ENCODE data around the gene RWDD3. TPM values are rescaled to one million over a fixed set of nuclear protein-coding genes. Genes with fewer than 3 reads are reported as not detected.
A peak's percentile ranks its signal among the peaks of the same experiment; 100 is the strongest.

The RWDD3 gene
- 10 to 100 TPM in 3 of 4 donors, 1 to 10 TPM in 1; 4.1 to 36.6 (median 30.8) TPM for total RNA-seq

DNA sequence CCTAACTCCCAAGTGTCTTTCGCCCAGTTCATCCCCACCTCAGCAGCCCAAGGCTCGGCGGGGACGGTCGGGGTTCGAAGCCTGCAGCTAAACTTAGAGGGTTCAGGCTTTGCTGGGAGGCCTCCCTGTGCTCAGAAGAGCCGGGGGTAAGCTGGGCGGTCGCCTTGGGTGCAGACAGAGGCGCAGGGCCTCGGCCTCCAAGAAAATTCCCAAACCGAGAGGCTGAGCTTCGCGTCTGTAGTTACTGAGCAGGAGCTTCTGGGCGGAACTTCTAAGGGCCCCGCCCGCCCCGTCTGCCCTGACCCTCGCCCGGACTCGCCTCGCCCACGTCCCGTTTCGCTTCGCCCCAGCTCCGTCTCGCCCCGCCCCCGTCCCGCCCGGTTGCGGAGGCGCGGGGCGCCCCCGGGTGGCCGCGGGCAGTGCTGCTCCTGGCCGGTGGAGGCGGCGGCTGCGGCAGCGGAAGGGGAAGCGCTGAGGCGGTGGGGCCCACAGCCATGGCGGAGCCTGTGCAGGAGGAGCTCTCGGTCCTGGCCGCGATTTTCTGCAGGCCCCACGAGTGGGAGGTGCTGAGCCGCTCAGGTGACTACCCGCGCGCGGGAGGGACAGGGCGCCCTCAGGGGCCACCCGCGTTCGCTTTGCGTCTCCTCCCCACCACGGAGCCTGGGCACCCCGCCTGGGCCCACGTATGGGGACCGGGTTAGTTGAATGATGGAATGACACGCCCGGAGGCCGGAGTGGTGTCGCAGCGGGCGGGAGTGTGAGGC is at the start of gene RWDD3:
TSS of gene RWDD3 (plus strand) at position 474 of the 764 bp plus-strand sequence. CDS start at position 495, 21 bp downstream.
- Histone ChIP-seq H3K9me3 (no peaks in the 10 kb centered on the region), H3K27me3 (no peaks in the 10 kb centered on the region), H3K36me3 (no peaks in the 10 kb centered on the region), H3K27ac (peak within 1 kb of the TSS; percentile 87 to 88), H3K4me3 (peak within 1 kb of the TSS; percentile 62 to 89), H3K4me1 (peaks cover 0 to 8% of the 10 kb centered on the region in 2 donors)
- TF ChIP-seq CTCF (IDR thresholded peaks at IDR 0.05) (peak; percentile 57 to 98 (median 96)), POLR2A (IDR thresholded peaks at IDR 0.05) (peak; percentile 33 to 70)
- intact Hi-C loops (cut with DNase I; ENCODE audit: low total_unique reads) = loop anchor here (5.0 kb wide), 1 partner anchor 117 kb away; the partner anchor contains the start of gene TLCD4
- DNase-seq = peak; percentile 94 to 95

DNA sequence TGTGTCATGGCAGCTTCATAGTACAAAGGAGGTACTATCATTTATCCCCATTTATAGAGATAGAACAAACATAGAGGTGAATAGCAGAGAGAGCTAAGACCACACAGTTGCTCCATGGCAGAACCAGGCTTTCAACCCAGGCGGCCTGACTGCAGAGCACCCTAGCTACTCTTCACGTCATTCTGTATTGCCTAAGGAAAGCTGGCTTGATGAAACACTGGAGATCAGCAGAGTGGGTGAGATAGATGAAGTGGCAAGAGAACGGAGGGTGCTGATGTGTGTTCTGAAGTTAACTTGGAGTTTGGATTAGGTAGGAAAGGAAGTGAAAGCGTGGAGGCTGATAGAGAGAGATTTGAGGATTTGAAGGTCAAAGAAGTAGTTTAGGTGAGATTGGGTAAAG is 47.9 kb upstream of the RWDD3 start:
- H3K4me3 ChIP-seq = no peak overlapping the region
- H3K4me1 ChIP-seq = no peaks in the 10 kb centered on the region
- DNase-seq = no peak
- H3K9me3 ChIP-seq = no peaks in the 10 kb centered on the region
- intact Hi-C loops (cut with DNase I; ENCODE audit: low total_unique reads) = no loop called here
- no peak for TF ChIP-seq CTCF (IDR thresholded peaks at IDR 0.05)
- no peak for TF ChIP-seq POLR2A (IDR thresholded peaks at IDR 0.05)
- H3K27ac ChIP-seq = no peak overlapping the region
- no peaks in the 10 kb centered on the region for H3K27me3 ChIP-seq
- H3K36me3 ChIP-seq = no peaks in the 10 kb centered on the region

- no peaks in the 10 kb centered on the region for H3K36me3 ChIP-seq
- H3K4me1 ChIP-seq = peaks cover 5 to 19% of the 10 kb centered on the region in 2 donors
- no peak for DNase-seq
- intact Hi-C loops (cut with DNase I; ENCODE audit: low total_unique reads) = no loop called here
- H3K4me3 ChIP-seq = no peak overlapping the region
- H3K27ac ChIP-seq = no peak overlapping the region
- no peak for TF ChIP-seq POLR2A (IDR thresholded peaks at IDR 0.05)
- no peak for TF ChIP-seq CTCF (IDR thresholded peaks at IDR 0.05)
- H3K9me3 ChIP-seq = no peaks in the 10 kb centered on the region
- no peaks in the 10 kb centered on the region for H3K27me3 ChIP-seq
These were observed 40.4 kb upstream of the RWDD3 start for GRCh38 chr1:95193591-95193990.

GRCh38 chr1:95195046-95195445 is 39.0 kb upstream of the RWDD3 start:
- H3K9me3 ChIP-seq = no peaks in the 10 kb centered on the region
- H3K27me3 ChIP-seq = no peaks in the 10 kb centered on the region
- H3K27ac ChIP-seq = peak overlapping the region; percentile 60 to 79
- TF ChIP-seq POLR2A (IDR thresholded peaks at IDR 0.05) = no peak
- TF ChIP-seq CTCF (IDR thresholded peaks at IDR 0.05) = no peak
- DNase-seq = no peak
- peaks cover 5 to 19% of the 10 kb centered on the region in 2 donors for H3K4me1 ChIP-seq
- intact Hi-C loops (cut with DNase I; ENCODE audit: low total_unique reads) = no loop called here
- no peak overlapping the region for H3K4me3 ChIP-seq
- no peaks in the 10 kb centered on the region for H3K36me3 ChIP-seq

DNA sequence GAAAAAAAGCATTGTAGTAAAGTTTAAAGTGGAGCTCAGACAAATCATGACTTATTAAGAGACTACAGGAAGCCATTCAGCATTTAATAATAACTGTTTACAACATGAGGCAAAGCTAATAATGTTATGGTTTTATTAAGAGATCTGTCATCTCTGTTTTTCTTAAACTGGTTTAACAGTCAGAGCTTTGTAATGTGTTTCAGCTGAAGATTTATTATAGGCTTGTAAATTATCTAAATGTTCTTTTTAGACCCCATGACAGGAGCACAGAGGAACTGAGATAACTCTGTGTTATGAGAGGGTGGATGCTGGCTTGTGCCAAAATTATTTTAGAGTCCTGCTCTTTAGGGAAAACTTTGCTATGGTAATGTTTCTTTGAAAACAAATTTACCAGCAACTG is 38.0 kb upstream of the RWDD3 start:
- Histone ChIP-seq H3K9me3 (no peaks in the 10 kb centered on the region), H3K36me3 (no peaks in the 10 kb centered on the region), H3K4me1 (peaks cover 5 to 19% of the 10 kb centered on the region in 2 donors), H3K4me3 (no peak overlapping the region), H3K27ac (peak overlapping the region; percentile 60 to 79), H3K27me3 (no peaks in the 10 kb centered on the region)
- no peak for TF ChIP-seq POLR2A (IDR thresholded peaks at IDR 0.05)
- DNase-seq = peak in 1 of 2 donors; percentile 31
- intact Hi-C loops (cut with DNase I; ENCODE audit: low total_unique reads) = no loop called here

All from uterus (tissue), 4 donors.